ENCODE measurements around the gene ZXDC. TPM values are rescaled to one million over a fixed set of nuclear protein-coding genes. Genes with fewer than 3 reads are reported as not detected.

Gene ZXDC
- total RNA-seq, 2 donors from 2014 or later: 20.4 to 28.5 TPM

DNA sequence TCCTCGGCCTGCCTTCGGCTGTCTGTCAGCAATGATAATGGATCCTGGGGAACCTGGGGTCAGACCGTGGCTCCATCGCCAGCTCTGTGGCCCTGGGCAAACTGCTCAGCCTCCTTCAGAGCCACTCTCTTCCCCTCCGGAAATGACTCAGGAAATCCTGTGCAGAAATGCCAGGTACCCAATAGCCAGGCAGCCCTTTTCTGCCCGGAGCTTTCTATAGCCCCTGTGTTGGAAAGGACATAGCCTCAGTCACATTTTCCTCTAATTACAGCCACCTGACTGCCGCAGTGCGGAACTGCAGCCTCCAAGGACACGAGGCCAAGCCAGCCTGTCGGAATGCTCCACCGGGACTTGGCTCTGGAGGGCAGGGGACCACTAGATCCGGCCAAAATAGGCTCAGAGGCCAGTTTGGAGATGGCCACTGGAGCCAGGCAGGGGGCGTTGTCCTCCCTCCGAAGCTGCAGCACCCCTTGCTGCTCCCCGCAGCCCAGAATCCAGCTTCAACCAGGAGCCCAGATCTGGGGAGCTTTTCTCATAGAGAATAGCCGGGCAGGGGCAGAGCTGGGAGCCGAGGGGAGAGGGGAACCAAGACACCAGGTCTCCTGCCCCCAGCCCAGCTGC, 11.6 kb upstream of the ZXDC start:
- intact Hi-C loops (cut with DNase I): no loop called here
- Histone ChIP-seq H3K9ac (ENCODE audit: low read depth in 2 of 2, low read length in 2 of 2) (no peak overlapping the region), H3K9me3 (no peaks in the 10 kb centered on the region), H3K27ac (no peak overlapping the region), H3K27me3 (no peaks in the 10 kb centered on the region), H3K4me3 (no peak overlapping the region), H3K4me1 (no peaks in the 10 kb centered on the region), H3K36me3 (no peaks in the 10 kb centered on the region)
- no peak for TF ChIP-seq CTCF (IDR thresholded peaks at IDR 0.05)
- DNase-seq: no peak

GRCh38 chr3:126486360-126486847, 10.7 kb upstream of the ZXDC start:
- no peaks in the 10 kb centered on the region for H3K4me1 ChIP-seq
- no peak for TF ChIP-seq CTCF (IDR thresholded peaks at IDR 0.05)
- H3K9ac ChIP-seq (ENCODE audit: low read depth in 2 of 2, low read length in 2 of 2): no peak overlapping the region
- no peaks in the 10 kb centered on the region for H3K27me3 ChIP-seq
- no peak for DNase-seq
- no peak overlapping the region for H3K27ac ChIP-seq
- no peak overlapping the region for H3K4me3 ChIP-seq
- intact Hi-C loops (cut with DNase I): no loop called here
- no peaks in the 10 kb centered on the region for H3K36me3 ChIP-seq
- no peaks in the 10 kb centered on the region for H3K9me3 ChIP-seq

GRCh38 chr3:126485956-126486355, 10.3 kb upstream of the ZXDC start:
- Histone ChIP-seq H3K27ac (no peak overlapping the region), H3K36me3 (no peaks in the 10 kb centered on the region), H3K9me3 (no peaks in the 10 kb centered on the region), H3K4me3 (no peak overlapping the region), H3K4me1 (no peaks in the 10 kb centered on the region), H3K27me3 (no peaks in the 10 kb centered on the region), H3K9ac (ENCODE audit: low read depth in 2 of 2, low read length in 2 of 2) (no peak overlapping the region)
- no peak for DNase-seq
- no peak for TF ChIP-seq CTCF (IDR thresholded peaks at IDR 0.05)
- intact Hi-C loops (cut with DNase I): no loop called here

DNA sequence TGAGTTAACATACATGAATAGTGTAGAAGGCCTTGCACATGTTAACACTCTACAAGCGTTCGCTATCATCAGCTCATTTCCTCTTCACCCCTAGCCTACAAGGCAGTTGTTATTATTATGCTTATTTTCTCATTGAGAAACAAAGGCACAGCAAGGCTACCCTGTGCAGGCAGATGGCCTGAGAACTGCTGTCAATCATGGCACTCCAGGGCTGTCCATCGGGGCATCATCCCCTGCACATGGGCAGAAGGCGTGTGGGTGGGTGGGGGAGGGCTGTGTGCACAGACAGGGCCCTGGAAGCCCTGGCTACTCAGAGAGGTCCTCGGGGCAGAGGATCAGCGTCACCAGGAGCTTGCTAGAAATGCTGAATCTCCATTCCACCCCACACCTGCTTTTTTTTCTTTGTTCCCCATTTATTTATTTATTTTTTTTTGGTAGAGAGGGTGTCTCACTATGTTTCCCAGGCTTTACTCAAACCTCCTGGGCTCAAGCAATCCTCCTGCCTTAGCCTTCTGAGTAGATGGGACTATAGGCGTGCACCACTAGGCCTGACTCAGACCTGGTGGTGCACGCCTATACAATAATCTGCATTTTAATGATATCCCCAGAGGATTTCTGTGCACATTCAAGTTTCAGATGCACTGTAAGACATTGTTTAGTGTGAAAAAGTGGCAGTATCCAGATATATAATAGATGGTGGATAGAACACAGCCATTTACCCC, 9.6 kb upstream of the ZXDC start:
- Histone ChIP-seq H3K36me3 (no peaks in the 10 kb centered on the region), H3K27me3 (no peaks in the 10 kb centered on the region), H3K9ac (ENCODE audit: low read depth in 2 of 2, low read length in 2 of 2) (no peak overlapping the region), H3K4me3 (no peak overlapping the region), H3K27ac (no peak overlapping the region), H3K9me3 (no peaks in the 10 kb centered on the region), H3K4me1 (no peaks in the 10 kb centered on the region)
- DNase-seq: no peak
- TF ChIP-seq CTCF (IDR thresholded peaks at IDR 0.05): no peak
- intact Hi-C loops (cut with DNase I): no loop called here

DNA sequence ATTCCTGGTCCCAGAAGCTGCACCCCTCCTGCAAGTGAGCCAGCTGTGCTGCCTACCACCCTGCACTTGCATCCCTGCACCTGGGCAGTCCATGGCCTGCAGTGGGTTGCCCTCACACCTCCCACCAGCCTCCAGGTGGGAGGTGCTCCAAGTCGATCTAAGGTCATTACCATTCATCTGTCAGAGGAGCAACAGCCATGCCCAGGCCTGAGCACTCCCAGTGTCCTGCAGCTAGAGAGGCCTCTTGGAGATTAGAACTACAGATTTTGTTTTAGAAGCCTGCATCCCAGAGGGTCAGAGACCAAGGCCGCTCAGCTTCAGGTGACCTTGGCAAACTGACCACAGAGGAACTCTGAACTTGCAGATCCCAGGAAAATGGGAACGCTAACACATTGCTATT, 9.0 kb upstream of the ZXDC start:
- no peaks in the 10 kb centered on the region for H3K27me3 ChIP-seq
- no peak overlapping the region for H3K9ac ChIP-seq (ENCODE audit: low read depth in 2 of 2, low read length in 2 of 2)
- no peaks in the 10 kb centered on the region for H3K4me1 ChIP-seq
- intact Hi-C loops (cut with DNase I): no loop called here
- no peak for DNase-seq
- H3K27ac ChIP-seq: no peak overlapping the region
- H3K36me3 ChIP-seq: no peaks in the 10 kb centered on the region
- H3K4me3 ChIP-seq: no peak overlapping the region
- no peak for TF ChIP-seq CTCF (IDR thresholded peaks at IDR 0.05)
- H3K9me3 ChIP-seq: no peaks in the 10 kb centered on the region

Data from colonic mucosa (tissue), 4 donors.